Colon (tissue), 2 donors: ENCODE measurements around the gene AP4B1.

Experiments used
- FAIRE-seq: peaks from 2 replicates; lab custom pipeline; 2012; peaks lifted over from hg19 to GRCh38; lab: Jason Lieb, UNC
- donor health status: control.
- donor health status: control.

Gene AP4B1

DNA sequence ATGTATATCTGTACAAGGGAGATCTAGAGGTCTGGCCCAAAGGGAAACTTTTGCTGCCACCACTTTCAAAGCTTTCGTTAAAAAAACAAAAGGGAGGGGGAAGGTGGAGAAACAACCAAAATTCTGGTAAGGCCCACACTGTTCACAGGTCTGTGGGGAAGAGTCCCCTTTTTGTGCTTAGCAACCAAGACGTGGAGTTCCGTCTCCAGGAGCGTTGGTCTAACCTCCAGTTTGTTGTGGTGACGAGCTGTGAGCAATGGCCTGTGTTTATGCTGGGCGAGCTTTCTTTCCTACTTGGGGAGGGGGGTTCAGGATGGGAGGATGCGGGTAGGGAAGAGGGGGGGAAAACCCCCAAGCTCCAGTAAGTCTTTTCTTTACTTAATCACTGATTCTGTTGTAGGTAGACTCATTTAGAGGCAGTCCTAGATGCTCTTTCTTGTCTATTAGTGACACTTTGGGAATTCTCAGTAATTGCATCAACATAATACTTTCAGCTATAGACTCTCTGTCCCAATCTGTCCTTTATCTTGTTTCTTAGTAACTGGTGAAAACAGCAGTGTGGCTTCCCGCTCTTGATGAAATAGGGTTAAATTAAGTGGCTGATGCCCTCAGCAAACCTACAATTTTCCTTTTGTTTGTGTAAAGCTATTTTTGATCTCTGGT, 26.0 kb upstream of the AP4B1 start:
- FAIRE-seq, result no peak

GRCh38 chr1:113929750-113930498, 25.3 kb upstream of the AP4B1 start:
- FAIRE-seq, result no peak

DNA sequence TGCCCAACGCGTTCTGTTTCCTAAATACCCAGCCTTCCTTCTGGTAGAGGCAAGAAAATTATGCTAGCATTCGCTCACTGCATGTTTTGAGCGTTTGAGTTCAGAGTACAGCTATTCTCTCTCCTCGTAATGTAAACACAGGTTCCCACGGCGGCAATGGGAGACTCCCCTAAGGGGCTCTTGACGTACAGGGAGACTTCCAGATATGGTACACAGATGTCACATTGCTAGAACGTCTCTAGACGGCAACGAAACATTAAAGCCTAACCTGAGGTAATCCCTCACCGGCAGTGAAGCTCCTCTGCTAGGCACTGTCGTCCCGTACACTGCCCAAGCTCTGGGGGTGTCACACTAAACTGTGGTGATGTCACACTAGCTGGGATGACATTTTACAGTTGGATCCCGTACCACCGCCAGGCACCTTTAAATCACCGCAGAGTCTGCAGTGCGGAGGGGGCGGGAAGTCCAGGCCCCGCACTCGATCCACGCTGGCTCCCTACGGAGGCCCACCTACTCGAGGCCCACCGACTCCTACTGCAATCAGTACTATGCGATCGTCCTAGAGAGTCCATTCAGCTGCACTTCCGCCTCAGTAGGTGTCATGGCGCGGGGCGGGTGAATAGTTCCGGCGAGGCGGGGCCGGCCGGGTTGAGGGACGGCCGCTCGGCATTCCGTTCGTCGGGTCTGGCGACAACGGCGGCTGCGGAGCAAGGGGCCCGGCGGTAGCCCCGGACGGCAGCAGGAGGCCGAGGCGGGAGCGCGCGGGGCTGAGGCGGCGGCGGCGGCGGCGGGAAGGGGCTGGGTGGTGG, 24.5 kb upstream of the AP4B1 start, which contains the start of gene HIPK1:
HIPK1 (plus strand) TSS at position 384 of the 809 bp plus-strand sequence.
- no peak for FAIRE-seq

GRCh38 chr1:113928187-113928930, 23.8 kb upstream of the AP4B1 start:
- FAIRE-seq, result no peak

DNA sequence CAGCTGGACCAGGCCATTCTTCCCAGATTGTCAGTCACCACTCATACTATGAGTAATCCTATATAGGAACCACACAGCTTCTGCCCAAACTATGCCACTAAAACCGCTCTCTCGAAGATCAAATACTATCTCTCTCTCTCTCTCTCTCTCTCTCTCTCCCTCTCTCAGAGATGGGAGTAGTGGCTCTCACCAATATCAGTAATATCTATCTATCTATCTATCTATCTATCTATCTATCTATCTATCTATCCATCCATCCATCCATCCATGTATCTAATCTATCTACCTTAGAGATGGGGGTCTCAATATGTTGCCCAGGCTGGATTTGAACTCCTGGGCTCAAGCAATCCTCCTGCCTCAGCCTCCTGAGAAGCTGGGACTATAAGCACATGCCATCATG, 19.9 kb upstream of the AP4B1 start:
- FAIRE-seq, result no peak

GRCh38 chr1:113922957-113923356, 18.4 kb upstream of the AP4B1 start:
- FAIRE-seq, result no peak

DNA sequence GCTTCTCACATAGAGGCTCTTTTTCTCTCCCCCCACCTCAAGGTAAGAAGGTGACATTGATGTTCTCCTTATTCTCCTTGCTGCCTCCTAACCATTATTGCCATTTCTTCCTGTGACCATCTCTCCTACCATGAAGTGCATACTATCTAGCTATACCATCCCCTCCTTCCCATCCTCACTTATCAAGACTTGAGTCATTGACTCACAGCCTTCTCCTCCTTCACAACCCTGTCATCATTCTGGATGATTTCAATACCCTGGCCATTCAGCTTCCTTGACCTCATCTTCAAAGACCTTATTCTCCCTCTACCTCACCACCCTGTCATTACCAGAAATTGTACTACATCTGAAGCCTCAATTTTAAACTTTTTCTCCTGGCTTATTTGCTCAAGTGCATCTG, 13.6 kb upstream of the AP4B1 start:
- no peak for FAIRE-seq

DNA sequence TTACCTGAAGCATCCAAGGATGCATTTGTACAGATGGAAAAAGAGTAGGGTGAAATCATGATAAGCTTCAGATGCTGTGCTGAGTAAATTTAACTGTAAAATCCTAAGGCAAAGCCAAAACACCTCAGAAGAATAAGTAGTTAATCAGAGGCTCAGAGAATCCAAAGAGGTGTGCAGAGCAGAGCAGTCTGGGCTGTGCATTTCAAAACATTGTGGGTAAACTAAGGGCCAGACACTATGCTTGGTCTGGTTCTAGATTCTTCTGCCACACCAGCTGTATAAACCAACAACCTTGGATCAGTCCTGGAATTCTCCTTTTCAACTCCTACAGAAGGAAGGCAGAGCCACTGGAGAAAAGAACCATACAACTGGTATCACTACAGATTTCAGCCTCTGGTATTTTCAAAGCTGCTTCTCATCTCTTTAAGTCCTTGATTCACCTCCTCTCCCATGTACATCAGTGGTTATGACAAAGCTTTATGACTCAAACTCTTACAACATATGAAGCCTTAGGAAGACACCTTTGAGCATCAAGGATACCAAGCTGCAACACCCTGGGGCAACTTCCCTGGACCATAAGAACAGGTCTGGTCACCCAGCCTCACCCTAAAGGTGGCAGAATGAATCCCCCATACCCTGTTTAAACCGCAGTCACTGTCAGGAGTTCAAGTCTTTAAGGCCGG, 12.9 kb upstream of the AP4B1 start:
- no peak for FAIRE-seq

- FAIRE-seq, result no peak
These were observed 12.4 kb upstream of the AP4B1 start for GRCh38 chr1:113916974-113917373.

DNA sequence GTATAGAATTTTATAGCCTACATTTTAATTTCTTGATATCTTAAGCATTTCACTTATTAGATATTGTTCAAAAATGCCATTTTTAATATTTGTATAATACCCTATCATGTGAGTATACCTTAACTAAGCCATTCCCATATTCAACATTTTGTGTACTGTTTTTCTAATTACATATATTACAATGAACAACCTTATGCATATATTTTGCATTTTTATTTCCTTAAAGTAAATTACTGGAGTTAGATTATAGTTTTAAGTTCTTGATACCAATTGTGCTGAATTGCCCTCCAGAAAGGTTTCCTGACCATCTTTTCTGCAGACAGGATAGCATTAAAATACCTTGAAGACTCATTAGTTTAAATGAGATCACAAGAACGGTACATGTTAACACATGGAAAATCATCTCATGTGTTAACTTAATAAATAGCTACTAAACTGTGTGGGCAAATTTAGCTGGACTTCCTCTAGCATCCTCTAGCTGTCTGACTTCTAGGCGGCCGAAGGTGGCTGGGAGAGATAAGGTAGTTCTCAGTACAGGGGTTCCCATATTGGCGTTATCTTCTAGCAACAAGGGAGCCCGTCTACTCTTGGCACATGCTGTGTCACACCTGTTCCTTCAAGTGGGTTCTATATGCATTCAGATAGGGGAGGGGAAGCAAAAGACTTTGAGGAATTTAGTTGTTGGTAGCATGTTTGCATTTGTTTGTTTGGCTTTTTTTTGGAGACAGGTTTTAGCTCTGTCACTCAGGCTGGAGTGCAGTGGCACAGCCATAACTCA, 9.5 kb upstream of the AP4B1 start:
- FAIRE-seq, result no peak

GRCh38 chr1:113913312-113913668, 8.7 kb upstream of the AP4B1 start:
- no peak for FAIRE-seq

GRCh38 chr1:113912594-113913311, 8.2 kb upstream of the AP4B1 start:
- FAIRE-seq, result no peak

DNA sequence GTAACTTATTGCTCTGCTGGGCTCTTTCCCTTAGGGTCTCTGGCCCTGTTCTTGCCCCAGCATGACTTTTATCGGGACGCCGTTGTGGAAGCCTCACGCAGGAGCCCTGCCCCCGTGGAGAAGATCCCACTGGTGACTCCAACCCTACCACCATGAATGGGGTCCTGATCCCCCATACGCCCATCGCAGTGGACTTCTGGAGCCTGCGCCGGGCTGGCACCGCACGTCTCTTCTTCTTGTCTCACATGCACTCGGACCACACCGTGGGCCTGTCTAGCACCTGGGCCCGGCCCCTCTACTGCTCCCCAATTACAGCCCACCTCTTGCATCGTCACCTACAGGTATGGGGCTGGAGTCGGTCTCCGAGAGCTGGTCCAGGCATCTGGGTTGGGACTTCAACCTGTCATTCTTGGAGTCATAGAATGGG, 849 bp upstream of the AP4B1 start:
- no peak for FAIRE-seq

GRCh38 chr1:113904293-113904673, 316 bp downstream of the AP4B1 start:
- no peak for FAIRE-seq

DNA sequence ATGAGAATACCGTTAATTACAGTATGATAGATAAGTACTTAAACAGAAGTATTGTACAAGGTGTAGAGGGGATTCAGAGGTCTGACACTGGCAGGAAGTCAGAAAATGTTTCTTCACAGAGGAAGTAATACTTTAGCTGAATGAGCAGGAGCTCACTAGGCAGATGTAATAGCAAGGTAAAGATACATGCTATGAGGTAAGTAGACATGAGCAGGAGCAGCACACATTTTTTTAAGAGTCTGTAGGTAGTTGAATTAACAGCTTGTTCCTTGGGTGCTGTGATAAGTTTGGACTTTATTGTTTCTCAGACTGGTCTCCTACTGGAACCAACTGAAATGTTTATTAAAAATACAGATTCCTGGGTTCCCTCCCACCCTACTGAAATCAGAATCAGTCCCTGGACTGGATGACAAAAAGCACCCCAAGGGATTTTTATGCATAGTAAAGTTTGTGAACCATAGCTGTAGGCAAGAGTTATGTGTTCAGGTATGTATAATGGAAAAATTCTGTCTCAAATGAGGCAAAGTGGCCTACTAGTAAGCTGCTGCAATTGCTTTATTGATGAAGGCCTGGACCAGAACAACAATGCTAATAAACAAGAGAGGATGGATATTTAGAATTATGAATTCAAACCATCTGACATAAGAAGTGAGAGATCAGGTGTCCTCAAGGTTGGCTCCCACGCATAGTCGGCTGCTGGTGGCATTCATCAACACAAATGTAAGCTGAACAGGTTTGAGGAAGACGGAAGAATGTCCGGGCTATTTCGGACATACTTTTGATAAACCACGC, 902 bp downstream of the AP4B1 start:
- FAIRE-seq, result no peak

GRCh38 chr1:113901191-113901590, 3.4 kb downstream of the AP4B1 start:
- FAIRE-seq, result no peak

- FAIRE-seq, result no peak
These were observed 5.5 kb downstream of the AP4B1 start for GRCh38 chr1:113899111-113899510.

DNA sequence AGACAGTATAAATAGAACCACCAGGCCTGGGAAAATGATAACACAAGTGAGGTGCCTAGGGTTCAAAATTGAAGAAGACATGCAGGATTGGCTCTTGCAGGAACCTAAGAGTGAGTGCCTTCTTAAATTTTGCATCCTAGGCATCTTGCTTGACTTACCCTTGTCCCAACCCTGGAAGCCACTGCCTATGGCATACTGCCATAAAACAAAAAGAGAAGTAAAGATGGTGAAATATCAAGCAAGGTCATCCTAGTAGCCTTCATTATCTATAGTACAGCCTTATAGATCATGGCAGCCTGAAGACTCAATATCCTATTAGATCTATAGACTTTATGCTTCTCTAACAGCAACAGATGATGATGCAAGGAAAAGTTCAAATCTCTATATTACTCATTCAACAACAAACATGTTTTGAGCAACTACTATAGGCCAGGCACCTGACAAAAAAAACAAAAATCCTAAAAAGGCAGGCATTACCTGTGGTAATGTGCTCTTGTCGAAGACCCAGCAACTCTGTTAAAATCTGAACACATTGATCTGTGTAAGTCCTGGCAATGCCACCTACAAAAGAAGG, 6.3 kb downstream of the AP4B1 start:
- FAIRE-seq, result no peak

- no peak for FAIRE-seq
These were observed 8.6 kb downstream of the AP4B1 start for GRCh38 chr1:113895961-113896360.
